Middle frontal gyrus (tissue), 1 donor: Measurements from ENCODE around the gene SPRED2.

Experiments used
- DNase-seq: peaks from one replicate; pipeline ENCODE4 v3.0.0-alpha.2; 2015; ENCODE audit warnings: low spot score; ENCODE audit errors: extremely low spot score

Gene SPRED2

GRCh38 chr2:65415091-65415490 lies 17.3 kb downstream of the SPRED2 start:
- DNase-seq, result no peak

- no peak for DNase-seq
These were observed 18.8 kb downstream of the SPRED2 start for GRCh38 chr2:65413610-65414009.

- DNase-seq, result no peak
These were observed 19.3 kb downstream of the SPRED2 start for GRCh38 chr2:65413106-65413505.

- DNase-seq, result no peak
These were observed 21.2 kb downstream of the SPRED2 start for GRCh38 chr2:65411056-65411795.

DNA sequence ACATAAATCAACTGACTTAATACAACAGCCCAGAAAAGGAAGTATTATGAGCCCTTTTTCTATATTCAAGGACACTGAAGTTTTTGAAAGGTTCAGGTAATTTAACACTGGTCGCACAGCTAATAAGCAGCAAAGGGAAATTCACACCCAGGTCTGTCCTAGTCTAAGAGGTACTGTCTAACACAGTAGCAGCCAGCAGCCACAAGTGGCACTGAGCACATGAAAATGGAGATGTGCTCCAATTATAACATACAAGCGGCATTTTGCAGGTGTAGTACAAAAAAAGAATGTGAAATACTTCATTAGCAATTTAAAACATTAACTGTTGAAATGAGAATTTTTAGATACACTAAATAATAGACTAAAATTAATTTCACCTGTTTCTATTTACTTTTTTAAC lies 23.4 kb downstream of the SPRED2 start:
- DNase-seq, result no peak

DNA sequence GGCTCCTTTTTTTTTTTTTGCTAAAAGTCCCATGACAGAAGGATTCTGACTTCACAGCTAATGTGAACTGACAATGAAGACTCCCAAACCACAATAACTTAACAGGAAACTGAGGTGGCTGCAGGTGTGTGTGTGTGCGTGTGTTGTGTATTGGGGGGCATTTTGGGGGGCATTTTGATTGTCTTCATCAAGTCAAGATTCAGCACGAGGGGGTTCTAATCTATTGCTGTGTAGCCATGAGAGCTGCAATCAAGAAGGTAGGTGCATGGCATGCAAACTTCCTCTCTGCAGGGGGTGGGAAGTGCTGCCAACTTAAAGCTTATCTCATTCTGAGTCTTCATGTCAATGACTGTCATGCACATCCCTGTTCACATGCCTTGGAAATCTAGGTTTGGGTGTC lies 25.2 kb downstream of the SPRED2 start:
- no peak for DNase-seq

- no peak for DNase-seq
These were observed 27.3 kb downstream of the SPRED2 start for GRCh38 chr2:65404988-65405697.

DNA sequence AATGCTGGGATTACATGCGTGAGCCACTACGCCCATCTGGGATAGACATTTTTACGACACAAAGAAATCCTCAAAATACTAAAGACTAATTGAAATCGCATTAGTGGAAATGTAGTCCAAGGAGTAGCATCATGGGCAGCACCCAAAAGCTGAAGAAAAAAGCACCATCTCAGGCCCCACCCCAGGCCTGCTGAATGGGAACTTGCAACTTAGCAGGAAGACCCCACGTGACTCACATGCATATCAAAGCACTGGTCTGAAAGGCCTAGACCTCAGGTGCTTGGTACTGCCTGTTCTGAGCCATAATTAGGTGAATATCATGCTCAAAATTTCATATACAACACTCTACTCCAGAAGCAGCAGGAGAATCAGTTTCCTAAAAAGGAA lies 28.9 kb downstream of the SPRED2 start:
- DNase-seq, result no peak

DNA sequence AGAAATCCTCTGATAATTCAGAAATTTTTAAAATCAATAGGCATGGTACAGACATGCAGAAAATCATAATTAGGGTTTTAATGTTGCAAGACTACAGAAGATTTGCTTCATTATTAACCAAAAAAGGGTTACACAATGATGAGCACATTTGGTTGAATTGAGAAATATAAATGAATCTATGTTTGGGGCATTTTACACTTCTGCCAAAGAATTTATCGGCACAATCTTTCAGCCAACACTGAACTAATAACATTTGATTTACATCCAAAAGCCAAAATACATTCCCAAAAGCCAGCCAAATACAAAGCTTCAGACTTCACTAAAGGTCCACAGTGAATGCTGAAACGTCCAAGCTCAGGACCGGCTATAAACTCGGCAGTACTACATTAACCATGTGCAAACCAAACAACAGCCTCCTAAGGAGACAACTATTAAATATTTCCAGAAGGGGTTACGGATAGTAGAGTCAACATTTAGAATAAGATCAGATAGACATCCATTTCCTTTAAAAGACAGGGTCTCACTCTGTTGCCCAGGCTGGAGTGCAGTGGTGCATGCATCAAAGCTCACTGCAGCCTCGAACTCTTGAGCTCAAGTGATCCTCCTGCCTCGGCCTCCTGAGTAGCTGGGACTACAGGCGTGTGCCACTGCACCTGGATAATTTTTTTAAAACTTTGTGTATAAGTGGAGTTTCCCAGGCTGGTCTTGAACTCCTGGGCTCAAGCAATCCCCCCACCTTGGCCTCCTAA lies 29.4 kb downstream of the SPRED2 start:
- DNase-seq, result no peak

DNA sequence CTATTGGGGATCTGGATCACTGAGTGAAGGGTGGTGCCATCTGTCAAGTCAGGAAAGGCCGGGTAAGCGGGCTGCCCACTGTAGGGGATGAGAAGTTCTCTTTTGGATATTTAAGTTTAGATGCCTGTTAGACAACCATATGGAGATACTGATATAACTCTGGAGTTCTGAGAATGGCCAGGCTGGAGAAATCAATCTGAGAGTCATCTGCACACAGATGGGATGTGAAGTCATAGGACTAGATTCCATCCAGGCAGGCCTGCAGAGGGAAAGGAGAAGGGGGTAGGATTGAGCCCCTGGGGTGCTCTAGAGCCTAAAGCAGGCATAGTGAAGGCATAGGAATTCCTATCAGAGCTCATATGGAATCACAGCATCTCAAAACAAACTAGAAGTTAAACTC lies 30.1 kb downstream of the SPRED2 start:
- no peak for DNase-seq

GRCh38 chr2:65397122-65397521 lies 35.3 kb downstream of the SPRED2 start:
- no peak for DNase-seq

DNA sequence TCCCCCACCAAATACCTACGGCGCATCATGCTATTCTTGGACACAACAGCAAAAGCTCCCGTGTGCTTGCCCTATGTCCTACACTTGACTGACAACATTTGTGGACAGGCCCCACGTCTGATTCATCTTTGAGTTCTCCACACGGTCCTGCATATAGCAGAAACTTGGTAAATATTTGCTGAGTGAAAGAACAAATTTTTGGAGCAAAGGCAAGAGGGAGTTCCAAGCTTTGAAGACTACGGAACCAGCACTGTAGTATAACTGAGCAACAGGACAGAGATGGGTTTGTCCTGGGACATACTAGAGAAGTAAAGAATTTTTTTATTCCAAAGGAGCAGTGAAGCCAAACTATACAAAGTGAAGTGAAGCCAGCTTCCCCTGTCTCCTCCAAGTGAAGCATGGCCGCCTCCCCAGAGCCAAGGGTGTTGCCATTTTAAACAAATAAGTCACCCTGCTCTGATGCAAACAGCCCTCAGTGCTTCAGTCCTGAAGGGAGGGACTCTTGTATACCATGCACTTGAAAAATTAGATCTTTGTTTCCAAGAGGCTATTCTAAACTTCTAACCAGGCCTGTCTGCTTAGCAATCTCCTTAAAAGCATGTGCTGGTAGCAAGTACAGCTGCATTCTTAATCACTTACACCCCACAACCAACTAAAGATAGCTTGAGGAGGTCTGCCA lies 35.9 kb downstream of the SPRED2 start:
- no peak for DNase-seq

DNA sequence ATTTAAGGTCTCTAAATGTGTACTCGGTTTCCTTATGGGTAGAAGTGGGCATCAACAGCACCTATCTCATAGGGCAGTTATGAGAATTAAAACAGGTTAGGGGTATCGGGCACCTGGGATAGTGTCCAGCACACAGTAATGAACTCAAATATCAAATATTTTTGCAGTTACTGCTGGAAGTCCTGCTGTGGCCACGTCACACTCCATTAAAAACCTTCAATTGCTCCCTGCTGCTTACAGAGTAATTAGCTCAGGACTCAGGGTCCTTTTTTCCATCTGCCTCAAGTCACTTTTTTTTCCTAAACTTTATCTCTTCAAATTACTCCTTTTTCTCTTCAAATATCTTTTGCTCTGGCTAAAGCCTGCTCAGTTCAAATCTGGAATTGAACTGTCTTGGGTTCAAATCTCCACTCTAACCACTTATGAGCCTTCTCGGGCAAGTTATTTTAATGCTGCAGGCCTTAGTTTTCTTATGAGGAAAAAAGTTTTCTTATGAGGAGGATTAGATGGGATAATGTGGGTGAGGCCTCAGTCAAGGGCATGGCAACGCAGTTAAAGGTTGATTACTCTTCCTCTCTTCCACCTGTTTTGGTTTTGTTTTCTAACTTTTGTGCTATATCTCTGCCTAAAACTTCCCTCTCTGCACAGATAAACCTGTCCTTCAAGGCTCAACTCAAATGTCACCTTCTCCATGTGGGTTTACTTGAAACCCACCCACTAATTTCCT lies 36.6 kb downstream of the SPRED2 start:
- DNase-seq, result no peak

- no peak for DNase-seq
These were observed 38.5 kb downstream of the SPRED2 start for GRCh38 chr2:65393743-65394422.

- no peak for DNase-seq
These were observed 39.4 kb downstream of the SPRED2 start for GRCh38 chr2:65393046-65393445.

GRCh38 chr2:65392609-65393008 lies 39.8 kb downstream of the SPRED2 start:
- DNase-seq, result no peak

DNA sequence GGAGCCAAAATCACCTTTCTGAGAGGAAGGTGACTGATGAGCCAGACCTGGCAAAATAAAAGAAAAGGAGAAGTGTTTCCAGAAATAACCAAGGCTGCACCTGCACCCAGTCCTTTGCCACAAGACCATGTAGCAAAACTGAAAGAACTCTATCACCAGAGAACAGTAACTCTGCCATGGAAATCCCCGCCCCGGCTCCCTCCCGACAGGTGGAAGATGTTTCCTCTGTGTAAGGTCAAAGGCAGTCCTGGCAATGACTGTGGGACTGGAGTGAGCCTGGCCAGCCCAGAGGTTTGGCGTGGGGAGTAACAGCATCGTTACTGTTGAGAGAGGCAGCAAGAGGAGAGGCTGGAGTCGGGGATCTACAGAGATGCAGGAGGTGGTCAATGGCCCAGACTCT lies 42.3 kb downstream of the SPRED2 start:
- DNase-seq, result no peak

- no peak for DNase-seq
These were observed 42.9 kb downstream of the SPRED2 start for GRCh38 chr2:65389476-65389875.

DNA sequence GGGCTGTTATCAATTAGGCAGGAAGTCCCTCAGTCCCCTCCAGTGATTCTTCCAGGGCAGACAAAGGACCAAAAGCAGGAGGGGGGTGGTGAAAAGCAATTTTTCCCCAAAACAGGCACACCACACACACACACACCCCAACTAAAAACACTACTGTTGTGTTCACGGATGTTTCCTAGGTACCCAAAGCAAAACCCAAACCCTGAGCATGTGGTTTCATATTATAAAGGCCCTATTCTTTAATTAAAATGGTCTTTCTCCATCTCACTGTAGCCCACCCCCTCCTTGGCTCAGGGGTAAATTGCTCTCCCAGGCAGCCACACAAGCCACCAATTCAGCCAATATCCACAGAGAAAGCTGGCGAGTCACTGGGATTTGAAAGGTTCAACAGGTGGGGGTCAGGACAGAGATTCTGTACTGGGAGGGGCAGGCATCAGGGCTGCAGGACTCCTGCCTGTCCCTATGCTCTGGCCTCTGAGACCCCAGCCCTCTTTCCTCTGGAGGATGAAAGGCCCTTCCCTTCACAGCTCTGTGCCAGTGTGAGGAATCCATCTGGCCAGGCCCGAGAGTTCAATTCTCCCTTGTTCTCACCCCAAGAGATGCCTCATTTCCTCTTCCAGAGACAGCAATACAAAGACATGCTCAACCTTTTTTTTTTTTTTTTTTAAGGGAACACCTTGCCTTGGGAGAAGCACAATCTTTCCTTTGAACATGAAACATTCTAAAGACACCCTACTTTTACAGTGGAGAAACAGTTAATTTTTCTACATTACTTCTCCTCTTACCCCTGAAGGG lies 43.6 kb downstream of the SPRED2 start:
- DNase-seq, result no peak

DNA sequence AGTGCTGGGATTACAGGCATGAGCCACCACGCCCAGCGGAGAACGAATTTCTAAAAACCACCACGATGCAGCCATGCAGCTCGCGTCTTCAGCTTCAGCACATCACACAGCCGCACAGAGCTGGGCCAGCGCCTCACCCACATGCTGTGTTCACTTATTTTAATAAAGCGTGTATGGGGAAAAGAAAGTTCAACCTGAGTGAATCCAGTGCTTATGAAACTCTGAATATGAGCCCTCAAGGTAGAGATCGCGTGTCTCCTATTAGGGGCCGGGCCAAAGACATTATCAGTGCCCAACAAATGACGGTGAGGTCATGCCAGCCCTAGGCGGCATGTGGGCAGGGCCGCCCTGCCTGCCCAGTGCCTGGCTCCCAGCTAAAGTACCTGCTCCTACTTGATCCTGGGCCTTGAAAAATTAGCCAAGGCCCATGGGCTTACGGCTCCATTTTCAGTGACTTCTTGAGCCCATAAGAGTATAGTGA lies 44.3 kb downstream of the SPRED2 start:
- DNase-seq, result no peak
